SKM-1 treated with dmso at 0.1 percent for 144 hours (cell line): Measurements from ENCODE around the gene AMN.
"Not testable (repeated sequence)": the region's sequence is repeated elsewhere in the genome, so short reads cannot be mapped to it uniquely, and the experiment has no call there.

Source experiments
- DNase-seq: peaks from one replicate; lab custom pipeline; 2025; ENCODE audit not compliant: unreplicated experiment; lab: John Stamatoyannopoulos, UW

The AMN gene

GRCh38 chr14:102922490-102923200 lies at the start of gene AMN:
AMN (plus strand) TSS chr14:102922663; CDS start chr14:102922689, 26 bp downstream.
- DNase-seq, result no peak

DNA sequence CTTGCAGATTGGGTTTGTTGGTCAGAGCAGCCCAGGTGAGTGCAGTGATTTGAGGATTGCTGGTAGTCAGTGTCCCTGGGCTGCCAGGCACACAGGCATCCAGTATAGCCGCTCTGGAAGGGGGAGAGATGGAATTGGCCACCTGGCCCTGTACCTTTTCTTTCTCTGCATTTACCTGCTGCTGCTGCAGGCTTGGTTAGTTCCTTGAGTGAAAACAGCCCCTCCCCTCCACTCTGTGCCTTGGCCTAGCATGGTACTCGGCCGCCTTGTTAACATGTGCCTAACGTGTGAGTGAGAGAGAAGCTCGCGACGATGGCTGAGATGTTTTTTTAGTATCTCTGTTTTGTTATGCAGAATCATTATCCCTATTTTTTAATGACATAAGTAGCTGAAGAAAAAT lies 49.3 kb upstream of the AMN start:
- no peak for DNase-seq

- DNase-seq, result no peak
Observed at GRCh38 chr14:102873546-102874061, 48.9 kb upstream of the AMN start.

- no peak for DNase-seq
Observed at GRCh38 chr14:102875652-102876051, 46.8 kb upstream of the AMN start.

DNA sequence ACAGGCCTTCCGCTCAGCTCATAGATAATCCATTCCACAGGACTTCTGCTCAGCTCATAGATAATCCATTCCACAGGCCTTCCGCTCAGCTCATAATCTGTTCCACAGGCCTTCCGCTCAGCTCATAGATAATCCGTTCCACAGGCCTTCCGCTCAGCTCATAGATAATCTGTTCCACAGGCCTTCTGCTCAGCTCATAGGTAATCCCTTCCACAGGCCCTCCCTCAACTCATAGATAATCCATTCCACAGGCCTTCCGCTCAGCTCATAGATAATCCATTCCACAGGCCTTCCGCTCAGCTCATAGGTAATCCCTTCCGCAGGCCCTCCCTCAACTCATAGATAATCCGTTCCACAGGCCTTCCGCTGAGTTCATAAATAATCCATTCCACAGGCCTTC lies 45.0 kb upstream of the AMN start:
- not testable (repeated sequence) for DNase-seq

GRCh38 chr14:102878174-102878969 lies 44.1 kb upstream of the AMN start:
- DNase-seq, result no peak

DNA sequence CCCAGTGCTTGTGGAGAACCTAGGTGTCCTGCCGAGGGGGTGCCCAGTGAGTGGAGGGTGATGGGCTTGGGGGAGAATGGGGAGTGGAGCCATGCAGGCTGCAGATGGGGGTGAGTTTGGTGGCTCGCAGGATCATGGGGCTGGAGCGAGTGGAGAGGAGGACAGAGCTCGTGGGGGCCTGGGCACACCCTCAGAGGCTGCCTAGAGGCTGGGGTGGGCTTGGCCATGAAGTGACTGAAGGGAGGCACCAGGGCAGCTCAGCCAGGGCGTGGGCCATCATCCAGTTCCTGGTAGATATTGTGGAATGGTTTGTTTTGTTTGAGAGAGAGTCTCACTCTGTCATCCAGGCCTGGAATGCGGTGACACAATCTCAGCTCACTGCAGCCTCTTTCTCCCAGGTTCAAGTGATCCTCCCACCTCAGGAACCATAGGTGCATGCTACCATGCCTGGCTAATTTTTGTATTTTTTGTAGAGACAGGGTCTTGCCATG lies 43.4 kb upstream of the AMN start:
- no peak for DNase-seq

GRCh38 chr14:102882226-102882906 lies 40.1 kb upstream of the AMN start:
- DNase-seq, result no peak

DNA sequence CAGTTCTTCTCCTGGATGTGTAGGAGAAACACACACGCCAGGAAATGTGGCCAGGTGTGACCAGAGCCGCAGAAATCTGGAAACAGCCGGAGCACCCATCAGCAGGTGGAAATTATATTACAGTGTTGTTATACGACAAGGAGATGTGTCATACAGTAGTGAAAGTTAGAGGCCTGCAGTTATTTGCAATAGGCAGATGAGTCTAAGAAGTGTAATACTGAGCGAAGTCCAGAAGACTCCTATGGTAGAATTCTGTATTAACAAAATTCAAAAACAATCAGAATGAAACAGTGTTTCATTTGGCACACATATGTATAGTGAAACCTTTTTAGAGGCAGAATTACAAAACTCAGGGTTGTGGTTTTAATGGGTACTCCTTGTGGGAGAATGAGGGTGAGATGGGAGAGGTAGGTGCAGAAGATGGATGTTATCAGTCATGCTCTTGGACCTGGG lies 39.3 kb upstream of the AMN start:
- DNase-seq, result no peak

- no peak for DNase-seq
Observed at GRCh38 chr14:102883554-102883953, 38.9 kb upstream of the AMN start.

- DNase-seq, result no peak
Observed at GRCh38 chr14:102885737-102886447, 36.6 kb upstream of the AMN start.

DNA sequence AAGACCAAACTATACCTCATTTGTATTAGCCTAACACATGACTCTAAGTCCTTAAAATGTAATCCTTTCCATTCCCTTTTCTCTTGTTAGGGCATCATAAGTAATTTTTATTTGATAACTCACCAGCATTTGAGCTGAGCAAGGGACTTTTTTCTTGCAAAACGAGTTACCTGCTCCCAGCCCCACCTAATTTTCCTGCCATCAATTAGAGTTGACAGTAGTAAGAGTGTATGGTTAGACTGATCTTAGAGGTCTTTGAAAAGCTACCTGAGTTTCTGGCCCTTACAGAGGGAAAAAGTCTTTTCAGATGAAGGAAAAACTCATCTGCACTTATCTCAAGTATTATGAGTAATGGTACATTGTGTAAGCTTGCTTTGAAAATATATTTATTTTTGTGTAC lies 33.7 kb upstream of the AMN start:
- no peak for DNase-seq

DNA sequence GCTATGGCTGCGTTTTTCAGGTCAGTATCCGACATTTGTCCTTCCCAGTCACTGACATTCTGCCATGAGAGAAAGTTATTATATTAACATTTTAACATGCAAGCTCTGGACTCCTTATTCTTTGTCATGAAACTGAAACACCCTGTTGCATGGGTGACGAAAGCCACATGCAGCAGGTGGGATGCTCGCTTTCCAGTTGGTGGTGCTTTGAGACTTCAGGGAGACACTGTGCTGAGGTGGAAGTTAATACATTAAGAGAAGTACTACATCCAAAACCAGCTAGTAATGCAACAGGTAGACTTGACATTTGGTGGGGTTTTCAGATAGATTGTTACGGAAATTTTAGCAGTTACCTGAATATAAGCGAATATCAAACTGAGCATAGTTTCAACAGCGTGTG lies 32.8 kb upstream of the AMN start:
- no peak for DNase-seq

- DNase-seq, result no peak
Observed at GRCh38 chr14:102891111-102891510, 31.4 kb upstream of the AMN start.

DNA sequence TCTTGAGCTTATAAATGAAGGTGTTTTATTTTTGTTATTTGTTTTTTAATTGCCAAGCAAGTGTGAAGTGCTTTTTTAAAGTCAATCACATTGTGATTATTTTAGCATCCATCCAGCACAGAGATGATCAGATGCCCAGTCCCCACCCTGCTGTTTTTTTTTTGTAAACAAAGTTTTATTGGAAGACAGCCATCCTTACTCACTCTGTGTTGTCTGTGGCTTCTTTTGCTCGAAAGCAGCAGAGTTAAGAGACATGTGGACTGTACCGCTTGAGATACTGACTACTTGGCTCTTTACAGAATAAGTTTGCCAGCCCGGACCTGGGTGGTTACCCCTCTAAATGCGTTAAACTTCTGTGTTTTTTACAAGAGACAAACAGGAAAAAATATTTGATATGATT lies 30.9 kb upstream of the AMN start:
- DNase-seq, result no peak

DNA sequence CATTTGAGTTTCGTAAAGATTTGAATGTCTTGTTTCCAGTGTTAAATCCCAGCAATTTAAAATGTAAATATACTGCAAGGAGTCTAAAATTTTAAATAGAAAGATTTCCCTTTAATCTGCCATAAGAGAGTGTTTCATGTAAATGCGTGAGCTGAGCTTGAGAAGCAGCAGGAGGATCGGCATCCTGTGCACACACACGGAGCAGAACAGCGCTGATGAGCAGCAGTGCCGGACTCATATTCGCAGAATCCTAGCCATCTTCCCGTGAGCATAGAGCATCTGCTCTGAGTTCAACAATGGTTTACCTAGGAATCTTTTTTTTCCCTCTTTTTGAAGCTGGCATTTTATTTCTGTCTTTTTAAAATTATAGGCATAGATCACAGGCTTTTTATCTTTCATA lies 29.8 kb upstream of the AMN start:
- DNase-seq, result no peak

DNA sequence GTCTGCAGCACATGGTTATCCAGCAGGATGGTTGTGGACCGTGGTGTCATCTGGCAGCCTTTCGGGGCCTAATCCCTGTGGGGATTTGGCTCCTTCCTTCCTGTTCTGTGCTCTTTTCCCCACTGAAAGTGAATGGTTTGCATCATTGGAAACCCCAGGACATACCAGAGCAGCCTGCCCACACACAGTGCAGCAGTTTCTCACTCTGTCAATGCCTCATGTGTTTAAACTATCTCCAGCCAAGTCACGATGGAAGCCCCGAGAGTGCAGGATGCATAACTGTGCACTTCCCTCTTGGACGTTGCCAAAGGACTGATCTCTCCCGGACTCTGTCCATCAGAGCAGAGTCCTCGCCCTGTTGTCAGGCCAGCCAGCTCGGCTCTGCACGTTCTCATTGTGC lies 29.0 kb upstream of the AMN start:
- DNase-seq, result no peak

GRCh38 chr14:102896735-102897134 lies 25.7 kb upstream of the AMN start:
- DNase-seq, result not testable (repeated sequence)

GRCh38 chr14:102897299-102898027 lies 25.0 kb upstream of the AMN start:
- DNase-seq, result no peak

DNA sequence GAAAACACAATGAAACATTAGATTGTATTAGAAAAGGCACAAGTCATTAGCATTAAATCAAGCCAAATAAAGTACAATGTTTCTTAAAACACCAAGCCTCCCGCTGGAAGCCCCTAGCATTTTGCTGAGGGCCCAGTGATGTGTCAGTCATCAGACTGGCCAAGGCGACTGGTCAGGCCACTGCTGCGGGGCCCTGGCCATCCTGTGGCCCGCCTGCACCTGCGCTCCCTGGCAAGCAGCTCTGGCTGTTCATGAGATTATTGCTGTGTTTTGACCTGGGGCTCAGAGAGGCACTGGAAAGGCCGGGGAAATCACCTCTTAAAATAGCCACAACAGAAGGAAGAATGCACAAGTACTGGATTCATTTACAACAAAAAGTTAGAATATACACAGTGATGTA lies 24.2 kb upstream of the AMN start:
- no peak for DNase-seq
